Keratinocyte (primary cell): ENCODE measurements around the gene CSNK1D. TPM values are rescaled to one million over a fixed set of nuclear protein-coding genes. Genes with fewer than 3 reads are reported as not detected.
"Not testable (repeated sequence)": the region's sequence is repeated elsewhere in the genome, so short reads cannot be mapped to it uniquely, and the experiment has no call there.

Experiments used
- DNase-seq: peaks from one replicate; pipeline ENCODE4 v3.0.0-alpha.2; 2011; ENCODE audit warnings: low read depth, missing footprints, low spot score
- FAIRE-seq: peaks from 2 replicates; lab custom pipeline; 2011; peaks lifted over from hg19 to GRCh38; lab: Jason Lieb, UNC
- H2AFZ ChIP-seq: 2 replicates; pipeline ENCODE4 v1.6.0; 2012; ENCODE audit warnings: low read length, control low read depth, inconsistent platforms; ENCODE audit not compliant: control insufficient read depth
- H3K27ac ChIP-seq: 2 replicates; pipeline ENCODE4 v1.5.1; 2011; ENCODE audit warnings: low read length; ENCODE audit not compliant: control insufficient read depth, insufficient read depth
- H3K27me3 ChIP-seq: 3 replicates; pipeline ENCODE4 v1.6.0; 2011; ENCODE audit warnings: low read length; ENCODE audit not compliant: control insufficient read depth, insufficient read depth; ENCODE audit errors: extremely low read depth
- H3K36me3 ChIP-seq, 2 experiments: 2 replicates in 1 of 2; 3 replicates in 1 of 2; pipeline ENCODE4 v1.5.1; 2011; ENCODE audit warnings: low read length in 2 of 2, mild to moderate bottlenecking in 1 of 2; ENCODE audit not compliant: control insufficient read depth in 2 of 2, insufficient read depth in 2 of 2; ENCODE audit errors: extremely low read depth in 1 of 2
- H3K4me1 ChIP-seq: 3 replicates; pipeline ENCODE4 v1.5.1; 2011; ENCODE audit warnings: low read length; ENCODE audit not compliant: control insufficient read depth, insufficient read depth; ENCODE audit errors: extremely low read depth
- H3K4me2 ChIP-seq: 3 replicates; pipeline ENCODE4 v1.6.0; 2011; ENCODE audit warnings: low read depth, low read length; ENCODE audit not compliant: control insufficient read depth, insufficient read depth; ENCODE audit errors: extremely low read depth
- H3K4me3 ChIP-seq, 3 experiments: fragments of 200-600 bp in 1 of 3; sonication (generic) in 1 of 3; 2 replicates in 2 of 3; 3 replicates in 1 of 3; pipeline ENCODE4 v1.5.1; 2011 to 2016; ENCODE audit warnings: low read length in 3 of 3, mild to moderate bottlenecking in 3 of 3, control low read depth in 2 of 3, inconsistent platforms in 1 of 3, low read depth in 1 of 3, mixed read lengths in 1 of 3, mixed run types in 1 of 3, moderate library complexity in 1 of 3; ENCODE audit not compliant: control insufficient read depth in 2 of 3, insufficient read depth in 2 of 3; ENCODE audit errors: extremely low read depth in 1 of 3
- H3K79me2 ChIP-seq: 2 replicates; pipeline ENCODE4 v1.6.0; 2012; ENCODE audit warnings: low read length; ENCODE audit not compliant: control insufficient read depth, insufficient read depth
- H3K9ac ChIP-seq: 3 replicates; pipeline ENCODE4 v1.6.0; 2011; ENCODE audit warnings: low read length; ENCODE audit not compliant: control insufficient read depth, insufficient read depth; ENCODE audit errors: extremely low read depth
- H3K9me1 ChIP-seq: 3 replicates; pipeline ENCODE4 v1.6.0; 2011; ENCODE audit warnings: low read length; ENCODE audit not compliant: control insufficient read depth, insufficient read depth; ENCODE audit errors: extremely low read depth
- H3K9me3 ChIP-seq: 2 replicates; pipeline ENCODE4 v1.5.1; 2012; ENCODE audit warnings: low read depth, low read length; ENCODE audit not compliant: control insufficient read depth
- H4K20me1 ChIP-seq: 3 replicates; pipeline ENCODE4 v1.6.0; 2011; ENCODE audit warnings: low read length; ENCODE audit not compliant: control insufficient read depth, insufficient read depth; ENCODE audit errors: extremely low read depth
- CTCF ChIP-seq, 3 experiments: IDR thresholded peaks in 1 of 3; conservative IDR thresholded peaks in 1 of 3; optimal IDR thresholded peaks in 1 of 3; 2 replicates in 2 of 3; 3 replicates in 1 of 3; pipeline versions ENCODE3 to v1.5.1; 2011; ENCODE audit warnings: low read length in 3 of 3, mild to moderate bottlenecking in 3 of 3, moderate library complexity in 2 of 3, control low read depth in 1 of 3, inconsistent platforms in 1 of 3; ENCODE audit not compliant: insufficient read depth in 2 of 3; ENCODE audit errors: extremely low read depth in 1 of 3
- EZH2 ChIP-seq: IDR thresholded peaks from one replicate; pipeline ENCODE4 v1.6.1; 2012; ENCODE audit warnings: inconsistent platforms, mild to moderate bottlenecking, low read length, moderate library complexity
- dilution Hi-C: fragments of 300-500 bp; cut with MboI; formaldehyde crosslinking; loops from one replicate; pipeline ENCODE4 v1.7.0; 2020; ENCODE audit warnings: low sequenced_read_pairs; ENCODE audit not compliant: extremely low pct_ligation_motif_present
- polyA plus RNA-seq, 5 experiments: library from polyadenylated mRNA; depleted of rRNA in 3 of 5; stranded (reverse) in 3 of 5; stranded (forward) in 1 of 5; unstranded in 1 of 5; fragments of >200 nt; gene quantifications; 1 replicate in 1 of 5; 2 replicates in 3 of 5; 3 replicates in 1 of 5; pipeline versions ENCODE4 v1.2.1 to v1.2.3, GENCODE V29; 2011 to 2012; ENCODE audit warnings: missing spikeins in 2 of 5, low read depth in 1 of 5, low replicate concordance in 1 of 5

Gene CSNK1D
- polyA plus RNA-seq, 1 donor (not counting 4 experiments of a cell fraction or from before 2014, with no cell fraction given): 86.0 TPM

DNA sequence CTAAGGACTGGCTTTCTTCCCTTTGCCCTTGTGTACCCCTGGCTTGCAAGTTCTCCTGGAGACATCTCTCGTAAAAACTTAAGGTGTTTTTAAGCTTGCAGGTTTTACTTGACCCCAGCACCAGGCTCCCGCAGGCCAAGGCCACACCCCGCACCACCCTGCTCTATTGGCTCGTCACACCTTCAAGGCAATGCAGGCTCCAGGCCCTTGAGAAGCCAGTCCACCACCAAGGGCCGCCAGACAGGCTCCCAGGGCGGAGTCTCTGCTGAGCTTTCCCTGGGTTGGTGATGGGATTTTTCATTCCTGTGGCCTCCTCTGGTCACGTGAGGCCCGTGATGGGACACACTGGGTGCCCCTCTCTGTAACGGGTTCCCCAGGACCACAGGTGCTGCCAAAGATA is 9.9 kb downstream of the CSNK1D start:
- Histone ChIP-seq H3K4me3 (no peak overlapping the region), H3K9me1 (peaks cover 7% of the 10 kb centered on the region), H3K27me3 (no peaks in the 10 kb centered on the region), H3K36me3 (peaks cover 60 to 69% of the 10 kb centered on the region in 2 experiments), H3K9ac (no peak overlapping the region), H2AFZ (no peak overlapping the region), H3K9me3 (no peaks in the 10 kb centered on the region), H3K4me1 (peaks cover 17% of the 10 kb centered on the region), H4K20me1 (peaks cover 49% of the 10 kb centered on the region), H3K27ac (no peak overlapping the region), H3K4me2 (no peak overlapping the region), H3K79me2 (peaks cover 99% of the 10 kb centered on the region)
- dilution Hi-C loops: no loop called here
- no peak for TF ChIP-seq EZH2
- no peak for TF ChIP-seq CTCF (optimal IDR thresholded peaks at IDR 0.05 in 1 of 3, IDR thresholded peaks at IDR 0.05 in 1 of 3, conservative IDR thresholded peaks at IDR 0.05 in 1 of 3; ENCODE audit: extremely low read depth in 1 of 3, insufficient read depth in 2 of 3, low read length in 3 of 3)
- DNase-seq: no peak
- no peak for FAIRE-seq

GRCh38 chr17:82262344-82262743 is 11.2 kb downstream of the CSNK1D start:
- peaks cover 60 to 73% of the 10 kb centered on the region in 2 experiments for H3K36me3 ChIP-seq
- H3K9me1 ChIP-seq: peaks cover 4% of the 10 kb centered on the region
- H3K27me3 ChIP-seq: no peaks in the 10 kb centered on the region
- H3K27ac ChIP-seq: no peak overlapping the region
- dilution Hi-C loops: no loop called here
- H3K79me2 ChIP-seq: peaks cover 97% of the 10 kb centered on the region
- H3K4me1 ChIP-seq: peaks cover 4% of the 10 kb centered on the region
- no peak overlapping the region for H3K9ac ChIP-seq
- DNase-seq: no peak
- H2AFZ ChIP-seq: no peak overlapping the region
- no peak for FAIRE-seq
- no peak for TF ChIP-seq EZH2
- no peak for TF ChIP-seq CTCF (optimal IDR thresholded peaks at IDR 0.05 in 1 of 3, IDR thresholded peaks at IDR 0.05 in 1 of 3, conservative IDR thresholded peaks at IDR 0.05 in 1 of 3; ENCODE audit: extremely low read depth in 1 of 3, insufficient read depth in 2 of 3, low read length in 3 of 3)
- no peak overlapping the region for H3K4me3 ChIP-seq
- H4K20me1 ChIP-seq: peaks cover 40% of the 10 kb centered on the region
- no peaks in the 10 kb centered on the region for H3K9me3 ChIP-seq
- no peak overlapping the region for H3K4me2 ChIP-seq

DNA sequence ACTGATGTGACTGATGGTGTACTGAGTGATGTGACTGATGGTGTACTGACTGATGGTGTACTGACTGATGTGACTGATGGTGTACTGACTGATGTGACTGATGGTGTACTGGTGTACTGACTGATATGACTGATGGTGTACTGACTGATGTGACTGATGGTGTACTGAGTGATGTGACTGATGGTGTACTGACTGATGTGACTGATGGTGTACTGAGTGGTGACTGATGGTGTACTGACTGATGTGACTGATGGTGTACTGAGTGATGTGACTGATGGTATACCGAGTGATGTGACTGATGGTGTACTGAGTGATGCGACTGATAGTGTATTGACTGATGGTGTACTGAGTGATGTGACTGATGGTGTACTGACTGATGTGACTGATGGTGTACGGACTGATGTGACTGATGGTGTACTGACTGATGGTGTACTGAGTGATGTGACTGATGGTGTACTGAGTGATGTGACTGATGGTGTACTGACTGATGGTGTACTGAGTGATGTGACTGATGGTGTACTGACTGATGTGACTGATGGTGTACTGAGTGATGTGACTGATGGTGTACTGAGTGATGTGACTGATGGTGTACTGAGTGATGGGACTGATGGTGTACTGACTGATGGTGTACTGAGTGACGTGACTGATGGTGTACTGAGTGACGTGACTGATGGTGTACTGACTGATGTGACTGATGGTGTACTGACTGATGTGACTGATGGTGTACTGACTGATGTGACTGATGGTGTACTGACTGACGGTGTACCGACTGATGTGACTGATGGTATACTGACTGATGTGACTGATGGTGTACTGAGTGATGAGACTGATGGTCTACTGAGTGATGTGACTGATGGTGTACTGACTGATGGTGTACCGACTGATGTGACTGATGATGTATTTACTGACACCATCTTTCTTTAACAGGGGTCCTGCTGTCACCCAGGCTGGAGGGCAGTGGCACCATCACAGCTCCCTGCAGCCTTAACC is 13.2 kb downstream of the CSNK1D start:
- DNase-seq, H3K9me1 ChIP-seq, H3K4me3 ChIP-seq, H3K27me3 ChIP-seq, dilution Hi-C loops, H3K4me1 ChIP-seq, H3K9me3 ChIP-seq, FAIRE-seq, H3K9ac ChIP-seq, H2AFZ ChIP-seq, H3K27ac ChIP-seq, H3K4me2 ChIP-seq: not testable (repeated sequence)
- Histone ChIP-seq H3K36me3 (peaks cover 53 to 70% of the 10 kb centered on the region in 2 experiments), H4K20me1 (peaks cover 37% of the 10 kb centered on the region), H3K79me2 (peaks cover 97% of the 10 kb centered on the region)
